Measurements from ENCODE around the gene CREB3L4.
A peak's percentile ranks its signal among the peaks of the same experiment; 100 is the strongest.
"Not testable (repeated sequence)": the region's sequence is repeated elsewhere in the genome, so short reads cannot be mapped to it uniquely, and the experiment has no call there.

CREB3L4 gene

GRCh38 chr1:153987621-153988020 lies 19.9 kb downstream of the CREB3L4 start:
- no peak for DNase-seq

GRCh38 chr1:153990468-153991150 lies 22.9 kb downstream of the CREB3L4 start, which contains the start of gene RPS27:
Gene RPS27, plus strand, starts transcription at chr1:153990762. Its CDS starts 35 bp downstream, at chr1:153990797.
- DNase-seq = peak; percentile 81

DNA sequence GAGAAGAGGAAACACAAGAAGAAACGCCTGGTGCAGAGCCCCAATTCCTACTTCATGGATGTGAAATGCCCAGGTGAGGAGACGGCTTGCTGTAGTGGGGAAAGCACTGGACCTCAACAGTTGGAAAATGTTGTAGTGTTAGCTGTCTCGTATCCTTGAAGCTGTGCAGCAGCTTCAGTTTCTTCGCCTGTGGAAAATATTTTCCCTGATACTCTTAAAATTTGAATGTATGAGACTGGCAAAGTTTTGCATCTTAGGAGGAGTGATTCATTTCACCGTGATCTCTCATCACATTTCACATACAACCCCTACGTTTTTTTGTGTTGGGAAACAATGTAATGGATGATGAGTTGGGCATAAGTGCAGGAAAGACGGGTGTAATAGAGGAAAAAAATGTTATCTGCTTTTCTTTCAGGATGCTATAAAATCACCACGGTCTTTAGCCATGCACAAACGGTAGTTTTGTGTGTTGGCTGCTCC lies 23.5 kb downstream of the CREB3L4 start:
- DNase-seq = no peak

DNA sequence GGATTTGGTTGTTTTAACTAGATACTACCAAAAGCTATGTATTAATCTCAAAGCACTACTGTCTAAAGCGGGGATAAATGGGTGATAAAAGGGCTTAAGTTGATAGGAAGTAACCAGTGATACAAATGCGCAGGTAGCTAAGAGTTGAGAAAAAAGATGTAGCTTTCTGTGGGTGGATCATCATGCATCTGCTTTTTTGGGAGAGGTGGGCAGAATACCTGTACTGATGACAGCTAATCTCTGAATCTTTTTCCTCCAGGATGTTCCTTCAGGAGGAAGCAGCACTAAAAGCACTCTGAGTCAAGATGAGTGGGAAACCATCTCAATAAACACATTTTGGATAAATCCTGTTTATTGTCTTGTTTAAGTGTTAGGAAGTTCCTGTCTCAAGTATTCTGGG lies 24.1 kb downstream of the CREB3L4 start:
- no peak for DNase-seq

- no peak for DNase-seq
Measured at GRCh38 chr1:153995202-153995601, 27.5 kb downstream of the CREB3L4 start.

DNA sequence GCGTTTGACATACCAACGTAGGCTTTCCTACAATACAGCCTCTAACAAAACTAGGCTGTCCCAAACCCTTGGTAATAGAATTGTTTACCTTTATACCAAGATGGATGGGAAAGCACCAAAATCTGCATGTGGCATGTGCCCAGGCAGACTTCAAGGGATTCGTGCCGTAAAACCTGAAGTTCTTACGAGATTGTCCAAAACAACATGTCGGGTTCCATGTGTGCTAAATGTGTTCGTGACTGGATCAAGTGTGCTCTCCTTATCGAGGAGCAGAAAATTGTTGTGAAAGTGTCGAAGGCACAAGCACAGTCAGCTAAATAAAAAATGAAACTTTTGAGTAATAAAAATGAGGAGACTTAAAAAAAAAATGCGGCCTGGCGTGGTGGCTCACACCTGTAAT lies 27.9 kb downstream of the CREB3L4 start:
- no peak for DNase-seq

GRCh38 chr1:153996882-153997281 lies 29.2 kb downstream of the CREB3L4 start:
- not testable (repeated sequence) for DNase-seq

GRCh38 chr1:154000420-154000819 lies 32.7 kb downstream of the CREB3L4 start:
- no peak for DNase-seq

- no peak for DNase-seq
Measured at GRCh38 chr1:154006136-154006535, 38.4 kb downstream of the CREB3L4 start.

GRCh38 chr1:154012129-154012528 lies 44.4 kb downstream of the CREB3L4 start:
- DNase-seq = no peak

- not testable (repeated sequence) for DNase-seq
Measured at GRCh38 chr1:154012543-154012942, 44.8 kb downstream of the CREB3L4 start.

- DNase-seq = no peak
Measured at GRCh38 chr1:154014154-154014907, 46.6 kb downstream of the CREB3L4 start.

GRCh38 chr1:154019269-154019668 lies 51.6 kb downstream of the CREB3L4 start:
- no peak for DNase-seq

DNA sequence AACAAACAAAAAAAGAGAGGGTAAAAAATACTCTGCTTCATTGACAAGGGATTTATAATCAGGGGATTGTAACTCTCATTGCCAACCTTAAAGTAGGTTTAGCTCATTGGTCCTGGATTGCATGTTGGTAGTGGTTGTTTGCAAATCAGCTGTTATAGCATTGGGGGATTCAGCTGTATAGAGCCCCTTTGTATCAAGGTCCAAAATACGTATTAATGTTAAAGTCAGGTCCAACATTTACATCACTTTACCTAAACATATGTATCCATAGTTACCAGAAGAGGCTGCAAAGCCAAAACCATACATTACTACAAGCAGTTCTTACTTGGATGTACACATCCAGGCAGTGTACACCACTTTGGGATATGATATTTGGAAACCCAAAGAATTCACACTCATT lies 52.2 kb downstream of the CREB3L4 start:
- DNase-seq = no peak
